Stimulated activated CD8-positive, alpha-beta memory T cell treated with anti-CD3 and anti-CD28 coated beads, Interleukin-12 subunit alpha, Interleukin-12 subunit beta, amount 100 ng/mL, for 24 hours (primary cell): Measurements from ENCODE around the gene PKHD1.

Experiments used
- DNase-seq: peaks from one replicate; pipeline ENCODE4 v3.0.0-alpha.2; 2020; ENCODE audit errors: extremely low read depth

PKHD1 gene

DNA sequence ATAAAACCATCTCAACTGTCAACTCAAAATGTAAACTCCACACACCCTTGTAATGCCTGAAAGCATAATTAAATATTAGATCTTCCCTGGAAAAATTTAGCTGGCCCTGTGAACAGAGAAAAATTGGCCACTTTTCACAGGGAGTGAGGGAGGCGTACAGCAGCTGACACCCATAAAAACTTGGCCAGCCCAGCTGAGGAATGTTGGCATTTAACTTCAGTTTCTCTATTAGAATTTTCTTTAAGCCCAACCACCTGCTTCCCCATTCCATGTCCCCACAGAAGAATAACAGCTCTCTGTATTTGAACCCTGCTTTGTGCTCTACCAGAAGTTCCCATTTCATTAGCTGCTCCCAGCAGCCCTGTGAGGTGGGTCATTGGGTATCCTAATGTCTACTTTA, 41.0 kb downstream of the PKHD1 start:
- DNase-seq, result no peak

DNA sequence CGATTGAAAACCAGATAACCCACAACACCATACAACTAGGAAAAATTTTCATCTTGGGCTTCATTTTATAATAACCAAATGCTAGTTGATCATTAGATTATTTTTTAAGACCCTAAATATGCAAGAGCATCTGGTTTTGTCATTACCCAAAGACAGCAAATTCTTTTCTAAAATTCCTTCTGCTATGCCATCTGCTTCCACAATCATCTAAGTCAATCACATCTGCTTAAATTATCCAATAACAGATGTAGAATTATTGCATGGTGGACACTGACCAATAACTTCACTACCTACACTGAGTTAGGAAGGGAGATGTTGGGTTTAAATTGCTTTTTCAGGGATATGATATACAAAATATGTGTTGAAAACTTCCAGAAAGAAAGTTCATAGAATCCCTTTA, 41.9 kb downstream of the PKHD1 start:
- DNase-seq, result no peak

DNA sequence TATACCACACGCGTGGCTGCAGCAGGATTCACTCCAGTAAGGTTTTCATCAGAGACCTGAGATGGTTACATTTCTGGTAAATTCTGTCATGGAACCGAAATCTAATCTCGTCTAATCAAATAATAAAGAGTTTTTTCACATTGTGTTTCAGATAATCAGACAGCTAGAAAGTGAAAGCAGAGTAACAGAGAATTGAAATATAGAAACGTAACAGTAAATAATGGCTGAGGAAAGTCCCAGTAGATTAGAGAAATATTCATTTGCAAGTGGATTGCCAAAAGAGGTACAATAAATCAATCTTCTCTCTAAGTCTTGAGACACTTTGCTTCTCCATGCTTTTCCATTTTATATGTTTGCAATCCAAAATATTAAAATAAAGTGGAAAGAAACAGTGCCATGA, 42.4 kb downstream of the PKHD1 start:
- DNase-seq, result no peak

DNA sequence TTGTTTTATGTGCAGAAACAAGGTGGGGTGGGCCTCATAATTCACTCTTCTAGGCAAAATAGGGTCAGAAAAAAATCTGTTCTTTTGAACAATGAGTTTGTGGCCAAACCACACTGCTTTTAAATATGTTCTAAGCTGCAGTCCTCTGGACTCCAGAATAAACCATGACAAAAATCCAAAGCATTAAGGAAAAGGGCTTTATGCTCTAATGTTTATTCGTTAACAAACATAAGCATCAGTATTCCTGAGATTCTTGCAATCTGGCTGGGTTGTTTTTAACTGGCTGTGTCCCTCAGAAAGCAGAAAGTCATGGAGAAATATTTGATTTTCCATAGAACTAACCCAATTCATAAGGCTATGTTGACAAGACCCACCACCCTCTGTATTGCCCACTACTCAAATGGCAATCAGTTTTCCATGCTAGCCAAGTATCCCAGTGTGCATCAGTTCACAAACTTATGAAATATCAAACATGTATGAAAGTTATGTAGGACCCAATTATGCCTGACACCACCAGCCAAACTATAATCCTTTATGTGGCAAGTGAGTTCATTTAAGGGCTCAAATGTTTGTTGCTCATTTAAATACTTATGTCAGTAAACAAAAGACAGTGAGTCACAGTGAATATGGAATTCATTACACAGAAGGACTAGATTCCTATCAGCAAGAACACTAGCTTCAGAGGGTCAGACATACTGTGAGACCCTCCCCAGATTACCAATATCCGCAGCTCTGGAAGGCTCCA, 45.1 kb downstream of the PKHD1 start:
- no peak for DNase-seq

DNA sequence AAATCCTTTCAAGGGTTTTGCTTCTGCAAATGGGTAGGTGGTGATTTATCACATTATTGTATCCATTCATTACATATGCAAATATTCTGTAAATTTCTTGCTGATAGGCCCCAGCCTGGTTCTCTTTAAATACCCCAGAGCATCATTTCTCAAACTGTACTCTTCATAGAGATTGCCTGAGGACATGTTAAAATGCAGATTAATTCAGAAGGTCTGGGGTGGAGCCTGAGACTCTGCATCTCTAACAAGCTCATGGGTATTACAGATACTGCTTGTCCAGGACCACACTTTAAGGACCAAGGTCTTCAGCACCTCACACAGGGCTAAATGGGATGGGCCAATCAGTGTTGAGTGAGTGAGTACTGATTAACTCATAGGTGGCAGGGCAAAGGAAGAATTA, 46.3 kb downstream of the PKHD1 start:
- no peak for DNase-seq

DNA sequence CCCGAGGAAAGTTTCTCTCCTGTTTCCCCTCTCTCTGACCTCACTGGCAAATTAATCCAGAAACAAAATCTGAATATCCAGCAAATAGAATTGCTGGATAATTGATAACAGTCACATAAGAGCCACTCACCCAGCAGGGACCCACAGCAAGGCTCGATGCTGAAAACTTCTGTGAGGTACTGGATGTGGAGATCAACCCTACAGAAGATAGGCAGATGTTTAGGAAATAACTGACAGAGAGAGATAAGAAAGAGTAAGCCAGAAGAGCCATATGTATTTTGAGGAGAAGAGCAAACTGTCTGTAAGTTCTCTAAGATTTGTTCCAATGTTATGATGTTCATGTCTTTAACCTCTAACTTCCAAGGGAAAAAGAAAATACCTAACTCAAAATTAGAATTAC, 59.7 kb downstream of the PKHD1 start:
- no peak for DNase-seq

DNA sequence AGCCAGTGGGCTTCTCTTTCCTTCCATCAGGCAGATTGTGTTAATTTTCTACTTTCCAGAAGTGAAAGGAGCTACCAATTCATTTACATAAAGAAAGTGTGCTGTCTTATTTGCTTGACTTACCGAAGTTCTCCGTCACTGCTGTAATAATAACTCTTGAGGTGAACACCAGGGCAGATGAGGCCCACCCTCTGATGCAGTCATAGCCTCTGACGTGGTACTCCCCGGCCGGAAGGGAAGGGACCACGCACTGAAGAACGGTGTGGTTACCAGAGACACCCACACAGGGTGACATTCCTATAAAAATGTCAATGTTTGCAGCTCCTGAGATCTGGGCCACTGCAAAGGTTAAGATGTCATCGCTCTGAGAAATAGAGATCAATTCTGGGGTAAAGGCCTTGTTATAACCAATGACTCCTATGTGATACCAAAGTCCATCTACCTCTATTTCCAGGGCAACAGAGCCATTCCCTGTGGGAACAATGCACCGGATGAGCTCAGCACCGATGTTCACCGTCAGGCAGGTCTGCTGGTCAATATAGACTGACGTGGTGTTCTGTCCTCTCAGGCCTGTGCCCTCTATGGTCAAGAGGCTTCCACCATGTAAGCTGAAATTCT, 62.9 kb downstream of the PKHD1 start:
- DNase-seq, result no peak

DNA sequence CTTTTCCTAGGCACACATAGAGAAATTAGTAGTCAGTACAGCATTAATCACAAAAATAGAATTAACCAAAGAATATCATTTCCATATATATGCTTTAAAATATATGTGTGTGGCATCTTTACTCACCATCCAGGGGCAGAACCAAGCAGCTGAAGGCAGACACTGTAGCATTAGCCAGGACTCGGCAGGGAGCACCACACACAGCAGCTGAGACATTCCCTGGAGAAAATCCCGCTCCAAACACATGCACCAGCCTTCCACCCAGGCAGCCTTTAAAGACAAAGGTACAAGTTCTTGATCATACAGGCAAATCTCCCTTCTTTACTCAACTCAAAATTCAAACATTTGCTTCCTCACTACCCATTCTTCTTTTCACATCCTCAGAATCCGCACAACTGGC, 64.7 kb downstream of the PKHD1 start:
- DNase-seq, result no peak

DNA sequence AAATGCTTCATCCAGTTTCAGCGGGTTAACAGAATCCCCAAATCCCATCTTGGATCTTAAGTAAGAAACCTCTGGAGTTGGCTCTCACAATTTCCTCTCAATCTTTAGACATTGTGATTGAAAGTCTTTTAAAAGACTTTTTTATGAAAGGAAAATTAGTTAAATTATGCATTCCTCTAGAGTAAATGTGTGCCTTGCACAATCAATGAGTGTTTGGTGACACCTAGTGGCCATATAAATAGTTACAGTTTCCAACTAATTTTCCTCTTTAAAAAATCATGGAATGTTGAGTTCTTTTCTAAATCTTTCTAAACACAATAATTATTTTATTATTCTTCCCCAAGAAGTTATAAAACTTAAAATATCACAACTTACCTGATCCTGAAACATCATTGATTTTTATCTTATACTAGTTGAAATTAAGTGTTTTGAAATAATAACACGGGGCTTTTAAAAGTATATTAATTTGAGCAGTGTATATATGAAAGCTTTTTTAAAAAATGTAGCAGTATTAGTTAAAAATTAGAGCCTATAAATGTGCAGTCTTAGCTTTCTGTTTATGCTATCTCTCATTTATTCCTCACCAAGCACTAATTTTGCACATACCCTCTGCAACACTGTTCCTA, 66.4 kb downstream of the PKHD1 start:
- DNase-seq, result no peak

DNA sequence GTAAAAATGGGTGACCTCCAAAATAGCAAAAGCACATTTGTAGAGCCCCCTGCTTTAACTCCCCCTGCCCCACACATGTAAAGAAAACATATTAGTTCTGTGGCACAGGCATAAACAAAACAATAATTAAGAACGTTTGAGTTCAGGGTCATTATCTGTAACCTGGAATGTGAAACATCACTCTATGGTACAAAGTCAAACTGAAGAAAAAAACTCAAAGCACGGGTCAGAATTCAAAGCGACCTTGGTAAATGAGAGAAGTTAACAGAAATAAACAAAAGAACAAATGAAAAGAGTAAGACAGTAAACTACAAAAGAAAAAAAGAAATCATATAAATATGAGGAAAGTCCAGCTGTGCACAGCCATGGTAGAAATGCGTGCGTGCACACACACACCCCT, 67.5 kb downstream of the PKHD1 start:
- no peak for DNase-seq

DNA sequence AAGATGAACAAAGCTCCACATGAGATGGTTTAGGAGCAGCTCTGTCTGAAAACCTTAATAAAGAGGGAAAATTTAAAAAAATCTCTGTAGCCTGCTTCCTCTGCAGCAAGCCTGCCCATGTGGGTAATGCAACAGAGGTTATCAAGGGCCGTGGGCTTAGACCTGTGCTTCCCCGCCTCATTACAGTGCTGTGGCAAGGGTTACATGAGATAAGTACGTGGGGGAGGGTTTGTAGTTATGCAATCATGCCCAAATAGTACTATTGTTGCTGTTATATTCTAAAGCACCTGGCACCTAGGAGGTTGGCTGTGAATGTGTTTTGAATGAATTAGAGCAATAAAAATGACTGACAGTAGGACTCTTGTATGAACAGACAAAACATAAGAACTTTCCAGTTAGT, 68.3 kb downstream of the PKHD1 start:
- DNase-seq, result no peak

DNA sequence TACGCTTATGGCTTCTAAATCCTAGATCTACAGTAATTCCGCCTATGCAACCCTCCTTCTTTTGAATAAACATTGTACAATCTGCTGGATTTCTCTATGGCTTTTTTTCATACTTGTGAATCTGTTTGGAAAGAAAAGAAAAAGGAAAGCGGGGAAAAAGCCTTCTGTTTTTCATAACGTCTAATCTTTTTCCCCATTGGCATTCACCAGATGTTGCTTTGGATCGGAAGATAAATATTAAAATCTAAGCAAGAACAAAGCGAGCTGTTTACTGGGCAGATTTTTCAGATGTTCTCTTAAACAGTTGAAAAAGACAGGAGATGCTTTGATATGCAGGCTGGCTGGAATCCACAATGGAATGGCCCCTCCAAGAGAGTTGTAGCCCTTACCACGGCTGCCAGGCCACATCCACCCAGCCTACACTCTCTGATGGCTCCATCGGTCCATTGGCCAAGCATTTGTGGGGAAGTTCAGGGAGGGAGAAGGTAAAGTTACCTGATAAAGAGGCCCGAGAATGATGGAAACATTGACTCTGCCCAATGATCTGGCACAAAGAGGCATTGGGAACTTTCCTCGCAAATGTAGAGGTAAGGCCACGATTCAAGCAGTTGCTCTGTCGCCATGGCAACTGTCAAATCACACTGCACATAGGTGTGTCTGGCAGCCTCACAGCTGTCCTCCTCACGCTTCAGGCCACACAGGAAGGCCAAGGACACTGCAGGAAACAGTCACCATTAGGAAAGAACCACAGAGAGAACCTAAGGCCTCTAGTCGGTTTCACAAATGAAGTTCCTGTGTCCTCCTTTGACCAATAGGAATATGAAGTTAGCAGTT, 70.3 kb downstream of the PKHD1 start:
- DNase-seq, result no peak

DNA sequence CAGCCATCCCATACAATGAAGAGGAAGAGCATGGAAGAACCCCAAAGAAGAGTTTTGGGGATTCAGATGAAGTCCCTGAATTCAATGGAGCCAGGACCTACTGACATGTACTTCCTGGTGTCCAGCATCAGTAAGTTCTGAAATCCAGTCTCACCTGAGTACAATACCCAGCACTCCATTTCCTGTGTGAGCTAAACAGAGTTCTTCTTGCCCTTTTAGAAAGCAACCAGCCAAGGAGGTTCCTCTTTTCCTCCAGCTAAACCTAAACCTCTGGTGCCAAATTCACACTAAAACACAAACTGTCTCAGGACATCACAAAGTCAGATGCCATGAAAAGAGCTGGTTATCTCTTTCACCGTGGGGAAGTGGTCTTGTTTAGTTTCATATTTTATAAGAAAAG, 71.5 kb downstream of the PKHD1 start:
- no peak for DNase-seq

DNA sequence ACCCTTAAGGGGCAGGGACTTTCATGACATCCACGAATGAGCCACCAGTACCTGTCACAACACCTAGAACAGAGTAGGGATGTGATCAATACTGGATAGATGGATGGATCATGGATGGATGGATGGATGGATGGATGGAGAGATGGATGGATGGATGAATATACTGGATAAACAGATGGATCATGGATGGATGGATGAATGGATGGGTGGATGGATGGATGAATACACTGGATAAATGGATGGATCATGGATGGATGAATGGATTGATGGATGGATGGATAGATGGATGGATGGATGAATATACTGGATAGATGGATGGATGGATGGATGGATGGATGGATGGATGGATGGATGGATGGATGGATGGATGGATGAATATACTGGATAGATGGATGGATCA, 73.0 kb downstream of the PKHD1 start:
- no peak for DNase-seq

DNA sequence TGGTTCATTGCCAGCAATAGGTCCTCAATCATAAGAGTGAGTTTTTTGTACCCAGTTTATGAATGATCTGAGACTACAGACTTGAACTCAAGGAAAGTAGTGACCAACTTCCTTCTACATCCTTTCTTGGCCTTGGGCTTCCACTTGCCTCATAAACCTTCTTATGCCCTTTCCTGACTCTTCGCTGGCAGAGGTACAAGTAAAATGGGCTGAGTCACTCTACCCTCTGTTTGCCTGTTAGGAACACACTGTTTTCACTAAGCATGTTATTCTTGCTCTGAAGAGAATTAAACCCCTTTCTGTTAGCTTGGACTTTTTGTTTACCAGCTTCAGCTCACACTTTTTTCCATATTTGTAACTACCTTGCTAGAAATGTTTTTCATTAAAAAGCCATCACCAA, 74.4 kb downstream of the PKHD1 start:
- DNase-seq, result no peak

DNA sequence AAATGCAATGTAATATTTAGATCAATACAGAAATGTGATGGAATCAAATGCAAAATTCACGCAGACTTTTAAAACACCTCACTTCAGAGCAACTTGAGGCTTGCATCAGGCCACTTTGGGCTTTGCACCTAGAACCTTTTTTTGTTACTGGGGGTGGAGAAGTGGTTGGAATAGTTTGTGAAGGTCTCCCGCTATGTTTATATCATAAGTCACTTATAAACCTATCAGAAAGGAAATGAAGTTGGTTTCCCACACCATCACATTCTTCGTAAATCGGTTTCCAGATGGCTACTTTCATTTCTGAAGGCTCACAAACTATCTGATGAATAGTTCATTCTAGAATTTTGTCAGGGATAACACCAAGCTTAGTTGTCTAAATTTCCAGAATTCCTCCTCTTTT, 74.8 kb downstream of the PKHD1 start:
- no peak for DNase-seq

DNA sequence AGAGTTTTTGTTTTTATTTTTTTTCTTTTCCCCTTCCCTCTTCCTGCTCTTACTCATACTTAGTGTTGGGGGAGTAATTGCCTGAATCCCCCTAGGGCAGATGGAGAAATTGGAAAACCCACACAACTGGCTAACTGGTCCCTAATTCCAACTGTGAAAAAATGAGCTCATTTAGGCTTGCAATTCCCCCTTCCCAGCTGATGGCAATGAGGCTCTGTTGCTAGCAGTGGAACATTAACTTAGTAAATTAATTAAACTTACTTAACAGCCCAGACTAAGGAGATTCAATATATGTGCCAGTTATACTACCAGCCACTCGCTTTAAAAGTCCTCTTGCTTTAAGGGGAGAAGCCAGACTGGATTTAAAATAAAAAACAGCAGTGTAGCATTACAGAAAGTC, 76.6 kb downstream of the PKHD1 start:
- no peak for DNase-seq

DNA sequence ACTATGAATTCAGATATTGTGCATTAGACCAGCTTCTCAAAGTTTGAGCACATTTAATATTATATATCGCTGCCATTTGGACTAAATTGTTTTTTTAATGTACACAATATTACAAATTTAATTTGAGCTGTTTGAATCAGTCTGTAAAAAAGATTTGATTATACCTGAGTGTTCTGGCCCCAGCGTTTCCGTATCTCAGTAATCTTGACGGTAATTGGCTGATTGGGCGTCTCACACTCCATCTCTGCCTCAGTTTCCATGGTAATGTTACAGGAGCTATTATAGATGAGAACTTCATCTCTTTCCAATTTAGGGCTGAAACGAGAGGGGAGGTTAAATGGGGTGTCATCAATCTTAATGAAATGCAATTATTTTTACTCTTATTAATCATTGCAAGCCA, 77.3 kb downstream of the PKHD1 start:
- DNase-seq, result no peak

DNA sequence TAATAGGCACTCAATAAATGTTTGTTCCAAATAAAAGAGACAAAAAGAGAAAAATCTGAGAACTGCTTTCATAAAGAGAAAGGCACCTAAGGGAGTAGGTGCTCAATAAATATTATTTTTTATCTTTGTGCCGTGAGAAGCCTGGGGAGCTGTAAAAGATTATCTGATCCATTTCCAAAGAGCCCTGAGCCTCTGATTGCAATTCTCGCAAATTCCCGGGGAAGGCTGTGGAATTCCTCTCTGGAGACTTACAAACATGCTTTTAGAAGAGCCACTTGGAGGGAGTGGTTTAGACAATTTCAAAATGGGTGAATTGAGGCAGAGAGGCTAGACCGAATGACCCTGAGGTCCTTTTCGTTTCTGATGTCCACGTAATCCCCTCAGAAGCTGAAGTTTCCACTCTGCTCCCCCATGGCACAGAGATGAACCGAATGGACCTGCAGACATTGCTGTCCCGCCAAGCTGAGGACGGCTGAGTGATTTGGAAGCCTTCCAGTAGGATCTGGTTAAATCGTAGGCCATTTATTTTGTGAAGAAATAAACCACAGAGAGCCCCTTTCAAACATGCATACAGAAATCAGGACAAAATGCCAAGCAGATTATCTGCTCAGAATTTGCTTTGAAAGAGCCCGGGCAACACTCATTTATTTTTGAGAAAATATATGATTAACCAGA, 77.8 kb downstream of the PKHD1 start:
- no peak for DNase-seq

DNA sequence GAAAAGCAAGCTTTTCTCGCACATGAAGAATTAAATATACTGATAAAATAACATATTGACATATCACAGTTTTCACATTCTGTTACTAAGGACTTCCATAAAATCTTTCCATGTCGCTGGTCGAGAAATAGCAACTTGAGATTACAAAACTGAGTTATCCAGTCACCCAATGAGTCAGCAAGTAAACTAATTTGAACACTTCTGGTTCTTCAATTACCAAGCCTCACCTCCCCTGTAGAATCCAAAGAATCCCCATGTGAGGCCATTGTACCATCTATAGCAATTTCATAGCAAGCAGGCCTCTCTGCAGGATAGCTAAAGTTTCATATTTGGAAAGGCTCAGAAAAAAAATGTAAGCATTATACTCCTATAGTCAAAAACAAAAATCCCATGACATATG, 87.3 kb downstream of the PKHD1 start:
- no peak for DNase-seq

DNA sequence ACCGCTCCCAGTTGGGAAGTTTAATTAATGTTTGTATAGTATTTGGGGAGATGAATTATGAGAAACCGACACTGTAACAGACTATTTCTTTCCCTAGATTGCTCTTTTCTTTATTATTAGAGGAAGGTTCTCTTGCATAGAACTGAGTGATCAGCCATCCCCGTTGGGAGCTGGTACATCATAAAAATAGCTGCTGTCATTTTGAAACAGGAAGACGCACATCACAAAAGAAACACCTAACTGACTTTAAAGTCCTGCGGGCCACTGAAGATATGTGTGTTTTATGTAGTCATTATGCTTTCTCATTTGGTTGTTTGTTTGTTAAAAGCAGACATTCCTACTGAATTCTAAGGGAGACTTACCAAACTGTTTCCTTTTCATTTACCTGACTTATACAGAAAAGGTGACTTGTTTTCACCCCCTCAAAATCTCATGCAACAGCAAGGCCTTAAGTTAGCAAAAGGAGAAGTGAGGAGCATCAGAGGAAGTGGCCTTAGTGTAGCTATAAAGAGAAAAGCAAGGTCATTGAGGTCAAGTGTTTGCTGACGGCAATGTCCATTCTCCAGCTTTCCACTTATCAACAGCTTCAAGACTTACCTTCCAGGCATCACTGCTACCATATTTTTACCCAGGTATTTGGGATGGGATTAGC, 91.0 kb downstream of the PKHD1 start:
- DNase-seq, result no peak
